ENCODE results near the gene FAP. TPM values are rescaled to one million over a fixed set of nuclear protein-coding genes. Genes with fewer than 3 reads are reported as not detected.

The FAP gene
- total and polyA plus RNA-seq, 2 donors (not counting 3 experiments of a cell fraction or from before 2014, with no cell fraction given) = 1.1 TPM; not detected in 1

GRCh38 chr2:162149940-162150339 lies 93.3 kb downstream of the FAP start:
- Histone ChIP-seq H3K27me3 (ENCODE audit: control insufficient read depth in 2 of 2, insufficient read depth in 2 of 2, low read length in 2 of 2) (peaks cover 6 to 20% of the 10 kb centered on the region in 2 experiments), H3K9me1 (replicated peaks; ENCODE audit: control insufficient read depth, extremely low read depth, insufficient read depth, low read length) (no peaks in the 10 kb centered on the region), H3K4me1 (ENCODE audit: control insufficient read depth, extremely low read depth, insufficient read depth, low read length) (no peaks in the 10 kb centered on the region), H3K36me3 (ENCODE audit: control insufficient read depth in 2 of 2, extremely low read depth in 1 of 2, insufficient read depth in 2 of 2, low read length in 2 of 2) (no peaks in the 10 kb centered on the region), H3K27ac (ENCODE audit: insufficient read depth, low read depth, low read length) (no peak overlapping the region), H3K4me2 (ENCODE audit: insufficient read depth, low read length) (no peak overlapping the region), H3K79me2 (ENCODE audit: control insufficient read depth, insufficient read depth, low read length) (no peaks in the 10 kb centered on the region), H3K4me3 (replicated peaks in 1 of 3; ENCODE audit: insufficient read depth in 1 of 3, low read depth in 1 of 3, low read length in 3 of 3) (no peak overlapping the region), H3K9ac (replicated peaks; ENCODE audit: extremely low read depth, insufficient read depth, low read length) (no peak overlapping the region), H2AFZ (ENCODE audit: low read depth, low read length) (no peak overlapping the region), H3K9me3 (replicated peaks; ENCODE audit: control insufficient read depth, insufficient read depth, low read length) (no peaks in the 10 kb centered on the region), H4K20me1 (replicated peaks; ENCODE audit: control insufficient read depth, extremely low read depth, insufficient read depth, low read length) (no peaks in the 10 kb centered on the region)
- no peak for FAIRE-seq
- TF ChIP-seq POLR2AphosphoS5 (IDR thresholded peaks at IDR 0.05; ENCODE audit: insufficient read depth, low read depth, low read length) = no peak
- TF ChIP-seq, protein P1, sequence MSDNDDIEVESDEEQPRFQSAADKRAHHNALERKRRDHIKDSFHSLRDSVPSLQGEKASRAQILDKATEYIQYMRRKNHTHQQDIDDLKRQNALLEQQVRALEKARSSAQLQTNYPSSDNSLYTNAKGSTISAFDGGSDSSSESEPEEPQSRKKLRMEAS (IDR thresholded peaks at IDR 0.05; ENCODE audit: insufficient read depth, insufficient read length) = no peak
- TF ChIP-seq EZH2 (IDR thresholded peaks at IDR 0.05; ENCODE audit: borderline replicate concordance, low read depth, low read length, severe bottlenecking) = no peak
- TF ChIP-seq JUN (IDR thresholded peaks at IDR 0.05; ENCODE audit: borderline replicate concordance, insufficient read depth, insufficient read length, low read depth) = no peak
- no peak for TF ChIP-seq CTCF (IDR thresholded peaks at IDR 0.05; ENCODE audit: extremely low read depth in 1 of 2, insufficient read depth in 1 of 2, low read depth in 1 of 2, low read length in 2 of 2)
- TF ChIP-seq MYC (IDR thresholded peaks at IDR 0.05; ENCODE audit: low read depth, low read length) = no peak
- no peak for TF ChIP-seq GATA2 (IDR thresholded peaks at IDR 0.05; ENCODE audit: insufficient read depth, insufficient read length, low read depth, low read length)
- no peak for TF ChIP-seq POLR2A (IDR thresholded peaks at IDR 0.05; ENCODE audit: low read depth, low read length)
- TF ChIP-seq FOS (IDR thresholded peaks at IDR 0.05; ENCODE audit: borderline replicate concordance, insufficient read depth, low read length) = no peak
- DNase-seq (ENCODE audit: low read depth, low spot score) = no peak
- BruUV-seq (replicated peaks) = no TSS peak
- dilution Hi-C loops (cut with MboI; ENCODE audit: extremely low pct_ligation_motif_present, low sequenced_read_pairs) (no loop called here), intact Hi-C loops (cut with micrococcal nuclease) (no loop called here)
- ChIA-PET CTCF (interaction anchor here (2.8 to 4.3 kb wide), 2 partner anchors 12 to 149 kb away, joined by 9 to 42 read pairs; no protein-coding TSS in a partner anchor), POLR2A (no interaction called here)
